NCI-H1105 (cell line): ENCODE measurements around the gene SHD.
"Not testable (repeated sequence)": the region's sequence is repeated elsewhere in the genome, so short reads cannot be mapped to it uniquely, and the experiment has no call there.

ENCODE experiments used
- DNase-seq: peaks from one replicate; lab custom pipeline; 2025; lab: John Stamatoyannopoulos, UW

SHD gene

GRCh38 chr19:4267101-4267900 lies 11.8 kb upstream of the SHD start:
- DNase-seq: no peak

GRCh38 chr19:4267901-4268815 lies 10.9 kb upstream of the SHD start:
- no peak for DNase-seq

GRCh38 chr19:4268816-4269430 lies 10.1 kb upstream of the SHD start:
- no peak for DNase-seq

GRCh38 chr19:4272894-4273293 lies 6.2 kb upstream of the SHD start:
- DNase-seq: no peak

- not testable (repeated sequence) for DNase-seq
Observed at GRCh38 chr19:4274321-4274686, 4.8 kb upstream of the SHD start.

- DNase-seq: no peak
Observed at GRCh38 chr19:4277191-4277696, 1.8 kb upstream of the SHD start.

- no peak for DNase-seq
Observed at GRCh38 chr19:4278010-4278409, 1.1 kb upstream of the SHD start.

- no peak for DNase-seq
Observed at GRCh38 chr19:4279267-4279529, 132 bp downstream of the SHD start.

- no peak for DNase-seq
Observed at GRCh38 chr19:4279530-4280422, 710 bp downstream of the SHD start.

GRCh38 chr19:4284176-4284958 lies 5.3 kb downstream of the SHD start:
- no peak for DNase-seq

GRCh38 chr19:4284974-4285373 lies 5.9 kb downstream of the SHD start:
- DNase-seq: no peak

- DNase-seq: not testable (repeated sequence)
Observed at GRCh38 chr19:4286141-4286540, 7.1 kb downstream of the SHD start.

GRCh38 chr19:4288091-4288777 lies 9.2 kb downstream of the SHD start:
- no peak for DNase-seq

- no peak for DNase-seq
Observed at GRCh38 chr19:4291184-4291732, 12.2 kb downstream of the SHD start.

- no peak for DNase-seq
Observed at GRCh38 chr19:4292515-4292914, 13.4 kb downstream of the SHD start.

- no peak for DNase-seq
Observed at GRCh38 chr19:4294389-4294788, 15.3 kb downstream of the SHD start.

- peak; percentile 97 for DNase-seq
Observed at GRCh38 chr19:4295972-4296771, 17.1 kb downstream of the SHD start.

GRCh38 chr19:4297901-4298809 lies 19.1 kb downstream of the SHD start:
- no peak for DNase-seq
